Measurements from ENCODE around the gene OR11H6.

DNA sequence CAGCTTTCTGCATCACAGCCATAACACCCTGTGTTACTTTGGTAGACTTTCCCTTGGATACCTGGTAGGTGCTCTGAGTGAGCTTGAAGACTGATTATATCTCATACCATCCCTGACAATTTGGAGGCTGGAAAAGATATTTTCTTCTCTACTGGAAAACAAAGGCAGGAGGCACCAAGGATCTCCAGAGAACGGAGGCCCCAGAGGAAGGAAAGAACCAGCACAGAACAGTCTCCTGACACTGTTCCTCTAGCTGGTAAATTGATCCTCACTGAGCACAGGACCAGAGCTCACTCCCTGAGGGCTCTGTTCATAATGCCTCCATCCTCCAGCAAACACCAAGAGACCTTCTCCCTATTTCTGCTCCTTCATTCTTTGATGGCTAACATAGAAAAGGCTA, 32.9 kb upstream of the OR11H6 start, which contains the start of gene OR11G2:
- no peak for TF ChIP-seq CTCF (conservative IDR thresholded peaks at IDR 0.05 in 1 of 2, IDR thresholded peaks at IDR 0.05 in 1 of 2; ENCODE audit: extremely low read depth in 1 of 2, insufficient read depth in 1 of 2, low read depth in 1 of 2, low read length in 2 of 2)
- TF ChIP-seq EZH2 (IDR thresholded peaks at IDR 0.05; ENCODE audit: borderline replicate concordance, low read length), result no peak
